ENCODE data around the gene ZNF385C.
"Not testable (repeated sequence)": the region's sequence is repeated elsewhere in the genome, so short reads cannot be mapped to it uniquely, and the experiment has no call there.

ZNF385C gene

GRCh38 chr17:42045719-42046118 lies 52.6 kb downstream of the ZNF385C start:
- DNase-seq: no peak

GRCh38 chr17:42042598-42043319 lies 55.5 kb downstream of the ZNF385C start:
- no peak for DNase-seq

GRCh38 chr17:42041619-42042018 lies 56.7 kb downstream of the ZNF385C start:
- no peak for DNase-seq

DNA sequence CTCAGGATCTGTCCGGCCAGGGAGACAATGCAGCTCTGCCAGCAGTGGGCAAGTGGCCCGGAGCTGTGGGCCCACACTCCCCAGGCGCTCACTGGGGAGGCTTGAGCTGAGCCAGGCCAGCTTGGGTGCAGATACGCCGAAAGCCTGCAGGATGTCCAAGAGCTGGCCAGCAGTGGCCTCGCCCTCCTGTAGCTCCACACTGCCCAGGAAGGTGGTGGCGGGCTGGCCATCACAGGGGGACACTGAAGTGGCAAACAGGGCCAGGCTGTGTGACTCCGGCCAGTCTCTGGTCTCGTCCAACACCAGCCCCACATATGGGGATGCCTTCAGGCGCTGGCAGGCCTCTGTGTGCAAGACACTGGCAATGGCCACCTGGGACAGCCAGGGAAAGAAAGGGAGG lies 57.5 kb downstream of the ZNF385C start:
- DNase-seq: no peak

- DNase-seq: no peak
Observed at GRCh38 chr17:42039794-42040763, 58.2 kb downstream of the ZNF385C start.

DNA sequence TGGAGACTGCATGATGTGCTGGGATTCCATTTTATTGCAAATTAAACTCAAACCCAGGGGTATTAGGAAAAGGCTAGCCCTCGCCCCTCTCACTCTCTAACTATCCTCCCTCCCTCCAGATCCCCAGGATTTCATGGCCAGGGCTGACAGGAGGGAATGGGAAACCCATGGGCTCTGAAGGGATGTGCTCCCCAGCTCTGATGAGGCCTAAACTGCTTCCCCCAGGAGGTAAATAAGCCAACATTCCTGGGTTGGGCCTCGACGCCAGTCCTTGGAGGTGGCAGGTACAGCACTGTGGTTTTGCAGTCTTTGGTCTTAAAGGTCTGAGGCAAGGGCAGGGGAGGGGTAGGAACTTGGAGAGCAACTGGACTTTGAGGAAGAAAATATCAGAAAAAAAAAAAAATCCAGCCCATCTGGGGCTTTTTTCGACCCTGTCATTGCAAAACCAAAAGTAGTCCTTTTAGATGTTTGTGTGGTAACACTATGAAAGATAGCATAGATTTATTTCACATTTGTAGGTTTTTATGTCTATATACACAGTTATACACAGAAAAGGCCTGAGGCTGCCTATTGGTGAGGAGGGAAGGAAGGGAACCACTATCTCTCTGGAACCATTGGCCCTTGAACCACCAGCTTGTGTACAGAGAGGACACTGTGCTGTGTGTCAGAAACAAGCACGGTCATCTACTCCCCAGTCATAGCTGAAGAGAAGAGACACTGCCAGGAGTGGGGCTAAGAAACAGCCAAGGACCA lies 59.9 kb downstream of the ZNF385C start:
- no peak for DNase-seq

DNA sequence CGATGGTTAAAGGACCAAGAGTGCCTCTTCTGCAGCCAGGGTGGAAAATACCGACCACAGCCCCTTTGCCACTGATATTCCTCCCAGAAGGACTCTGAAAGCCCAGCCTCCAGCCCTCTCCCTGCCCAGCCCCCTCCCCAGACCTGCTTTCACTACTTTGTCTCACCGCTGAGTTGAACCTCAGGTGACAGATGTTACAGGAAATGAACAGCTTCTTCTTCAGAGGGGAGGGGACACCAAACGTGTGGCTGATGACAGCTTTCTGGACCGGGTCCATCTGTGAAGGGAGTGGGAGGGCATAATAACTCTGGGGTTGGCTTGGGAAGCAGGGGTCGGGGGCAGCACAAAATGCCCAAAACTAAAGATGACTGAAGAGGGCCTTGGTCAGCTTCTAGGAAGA lies 64.2 kb downstream of the ZNF385C start:
- no peak for DNase-seq

- no peak for DNase-seq
Observed at GRCh38 chr17:42031584-42031983, 66.7 kb downstream of the ZNF385C start.

GRCh38 chr17:42028791-42029127 lies 69.5 kb downstream of the ZNF385C start:
- no peak for DNase-seq

- peak; percentile 12 to 15 for DNase-seq
Observed at GRCh38 chr17:42027961-42028790, 70.1 kb downstream of the ZNF385C start.

GRCh38 chr17:42027590-42027889 lies 70.7 kb downstream of the ZNF385C start:
- DNase-seq: no peak

DNA sequence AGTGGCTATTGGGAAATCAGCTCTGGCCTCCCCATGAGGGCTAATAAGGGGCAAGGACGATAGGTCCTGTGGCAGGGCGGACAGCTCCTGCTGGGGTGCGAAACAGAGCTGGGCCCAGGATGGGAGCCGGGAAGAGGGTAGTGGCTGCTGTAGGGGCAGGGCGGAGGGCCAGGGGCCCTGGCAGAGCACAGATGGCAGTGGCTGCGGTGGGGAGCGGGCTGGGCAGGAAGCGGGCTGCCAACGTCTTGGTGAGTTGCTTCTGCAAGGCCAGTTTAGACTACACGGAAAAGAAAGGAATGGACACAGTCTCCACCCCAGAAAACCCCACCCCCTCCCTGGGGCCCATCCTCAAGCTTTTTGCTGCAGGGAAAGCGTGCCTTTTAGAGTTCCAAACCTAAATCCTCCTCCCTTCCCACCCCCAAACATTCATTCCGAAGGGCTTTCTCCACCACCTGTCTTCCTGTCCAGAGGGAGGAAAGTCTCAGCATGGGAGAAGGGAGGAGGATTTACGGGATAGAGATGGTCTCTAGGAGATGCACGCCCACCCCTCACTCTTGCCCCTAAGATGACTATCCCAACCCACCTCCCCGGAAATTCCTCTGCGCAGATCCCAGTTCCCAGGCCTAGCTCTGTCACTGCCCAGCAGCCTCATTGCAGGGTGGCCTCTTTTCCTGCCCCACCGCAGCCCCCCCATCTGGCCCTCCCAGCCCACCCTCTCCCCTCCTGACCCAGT lies 71.2 kb downstream of the ZNF385C start:
- DNase-seq: no peak

GRCh38 chr17:42025936-42026335 lies 72.3 kb downstream of the ZNF385C start:
- DNase-seq: no peak

DNA sequence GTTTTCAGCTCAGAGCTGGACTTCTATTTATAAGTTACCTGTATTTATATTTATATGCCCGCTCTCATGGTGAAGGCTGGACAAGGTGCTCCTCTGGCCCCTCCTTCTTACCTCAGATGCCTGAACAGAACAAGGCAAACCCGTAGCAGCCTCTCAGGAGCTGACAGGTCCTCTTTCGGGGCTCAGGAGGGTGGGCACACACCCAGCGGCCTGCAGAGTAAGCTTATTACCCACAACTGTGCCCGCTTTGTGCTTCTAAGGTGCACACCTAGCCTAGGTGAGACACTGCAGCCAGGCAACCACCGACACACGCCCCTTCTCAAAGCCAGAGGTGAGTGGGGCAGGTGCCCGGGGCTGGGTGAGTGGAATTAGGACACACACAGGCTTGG lies 73.1 kb downstream of the ZNF385C start:
- DNase-seq: no peak

- peak; percentile 84 to 87 for DNase-seq
Observed at GRCh38 chr17:42023524-42024349, 74.5 kb downstream of the ZNF385C start.

DNA sequence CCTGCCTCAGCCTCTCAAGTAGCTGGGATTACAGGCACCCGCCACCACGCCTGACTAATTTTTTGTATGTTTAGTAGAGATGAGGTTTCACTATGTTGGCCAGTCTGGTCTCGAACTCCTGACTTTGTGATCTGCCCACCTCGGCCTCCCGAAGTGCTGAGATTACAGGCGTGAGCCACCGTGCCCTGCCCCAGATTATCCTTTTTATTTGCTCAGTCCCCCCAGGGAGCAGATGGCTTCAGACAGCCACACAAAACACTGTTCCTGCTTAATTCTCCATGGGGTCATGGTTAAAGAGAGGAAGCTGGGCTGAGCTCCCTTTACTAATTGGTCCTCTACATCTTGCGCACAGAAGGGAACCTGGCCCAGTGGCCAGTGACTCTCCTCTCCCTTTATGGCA lies 77.4 kb downstream of the ZNF385C start:
- not testable (repeated sequence) for DNase-seq

DNA sequence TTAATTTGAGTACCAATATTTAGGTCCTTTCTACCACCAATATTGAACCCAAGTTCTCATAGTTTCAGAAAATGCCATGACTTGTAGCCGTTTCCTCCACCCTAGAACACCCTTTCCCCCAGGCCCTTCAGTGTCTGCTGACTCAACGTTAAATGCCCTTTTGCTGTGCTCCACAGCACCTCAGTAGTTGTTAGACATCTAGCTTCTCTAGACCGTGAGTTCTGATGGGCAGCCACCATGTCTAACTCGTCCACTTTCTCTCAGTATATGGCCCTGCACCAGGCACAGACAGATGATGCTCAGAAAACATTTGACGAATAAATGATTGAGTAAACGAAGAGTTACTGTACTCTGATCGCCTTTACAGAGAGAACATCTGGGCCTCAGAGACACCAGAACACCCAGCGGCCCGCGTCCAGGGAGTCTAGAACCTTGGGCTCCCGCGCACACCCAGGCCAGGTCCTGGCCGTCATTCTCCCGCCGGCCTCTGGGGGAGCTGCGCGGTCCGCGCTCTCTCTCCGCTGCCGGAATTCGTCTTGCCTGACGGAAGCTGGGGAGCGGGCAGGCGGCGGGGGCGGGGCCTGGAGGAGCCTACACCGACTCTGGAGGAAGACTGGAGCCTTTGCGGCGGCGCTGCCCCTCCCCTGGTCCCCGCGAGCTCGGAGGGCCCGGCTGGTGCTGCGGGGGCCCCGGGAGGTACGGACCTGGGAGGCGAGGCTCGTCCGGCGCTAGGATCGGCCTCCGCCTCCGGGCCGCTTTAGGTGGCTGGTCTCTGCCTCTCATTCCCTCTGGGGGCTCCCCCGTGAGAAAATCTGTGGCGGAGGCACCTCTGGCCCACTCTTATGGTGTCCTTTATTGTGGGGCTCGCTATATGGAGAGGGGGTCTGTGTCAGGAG lies 78.5 kb downstream of the ZNF385C start, which contains the start of gene NKIRAS2:
NKIRAS2 (plus strand) TSS at position 582 of the 896 bp plus-strand sequence. CDS start 1,488 bp downstream, outside the sequence.
- DNase-seq: peak; percentile 93 to 95

DNA sequence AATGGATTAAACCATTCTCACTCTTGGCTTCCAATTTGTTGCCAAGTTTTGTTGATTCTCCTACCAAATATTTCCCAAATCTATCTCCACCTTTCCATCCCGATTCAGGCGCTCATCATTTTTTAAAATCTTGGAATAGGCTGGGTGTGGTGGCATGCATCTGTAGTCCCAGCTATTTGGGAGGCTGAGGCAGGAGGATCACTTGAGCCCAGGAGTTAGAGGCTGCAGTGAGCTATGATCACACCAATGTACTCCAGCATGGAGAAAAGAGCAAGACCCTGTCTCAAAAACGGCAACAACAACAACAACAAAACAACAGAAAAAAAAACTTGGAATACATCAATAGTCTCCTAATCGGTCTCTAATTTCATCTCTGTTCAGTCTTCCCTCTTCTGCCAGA lies 79.3 kb downstream of the ZNF385C start:
- DNase-seq: no peak

- no peak for DNase-seq
Observed at GRCh38 chr17:42018339-42018738, 79.9 kb downstream of the ZNF385C start.

GRCh38 chr17:42017866-42018200 lies 80.4 kb downstream of the ZNF385C start:
- no peak for DNase-seq
